ENCODE results near the gene CHCHD6.

Gene CHCHD6

DNA sequence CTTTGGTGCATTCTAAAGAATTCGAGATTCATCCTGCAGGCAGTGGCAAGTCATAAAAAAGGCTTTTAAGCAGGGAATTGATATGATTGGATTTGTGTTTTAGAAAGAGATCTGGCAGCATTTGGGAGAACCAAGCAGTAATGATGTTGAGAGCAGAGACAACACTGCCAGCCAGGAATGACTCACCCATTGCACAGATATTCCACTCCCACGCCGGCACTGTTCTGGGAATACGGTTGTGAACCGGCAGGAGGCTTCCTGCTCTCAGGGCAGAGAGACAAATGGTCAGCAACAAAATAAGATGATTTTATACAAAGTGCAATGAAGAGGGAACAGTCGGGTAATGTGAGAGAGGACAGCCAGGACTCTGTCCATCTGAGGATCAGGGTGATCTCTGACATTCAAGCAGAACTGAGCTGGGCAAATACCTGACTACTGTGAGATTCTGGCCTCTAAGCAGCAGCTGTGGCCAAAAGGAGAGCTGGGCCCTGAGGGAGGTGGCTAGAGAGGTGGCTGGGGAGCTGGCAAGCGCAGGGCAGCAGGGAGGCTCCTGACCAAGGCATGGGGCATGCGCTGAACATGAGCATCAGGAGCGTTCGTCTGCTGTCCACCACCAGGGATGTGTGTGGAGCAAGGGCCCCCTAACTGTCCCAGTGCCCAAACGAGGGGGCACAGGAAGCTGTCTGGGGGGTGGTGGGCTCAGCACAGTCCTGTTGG is 222.8 kb downstream of the CHCHD6 start:
- DNase-seq: no peak

- no peak for DNase-seq
These were observed 223.3 kb downstream of the CHCHD6 start for GRCh38 chr3:126927401-126927750.

GRCh38 chr3:126927846-126928245 is 223.8 kb downstream of the CHCHD6 start:
- DNase-seq: no peak

DNA sequence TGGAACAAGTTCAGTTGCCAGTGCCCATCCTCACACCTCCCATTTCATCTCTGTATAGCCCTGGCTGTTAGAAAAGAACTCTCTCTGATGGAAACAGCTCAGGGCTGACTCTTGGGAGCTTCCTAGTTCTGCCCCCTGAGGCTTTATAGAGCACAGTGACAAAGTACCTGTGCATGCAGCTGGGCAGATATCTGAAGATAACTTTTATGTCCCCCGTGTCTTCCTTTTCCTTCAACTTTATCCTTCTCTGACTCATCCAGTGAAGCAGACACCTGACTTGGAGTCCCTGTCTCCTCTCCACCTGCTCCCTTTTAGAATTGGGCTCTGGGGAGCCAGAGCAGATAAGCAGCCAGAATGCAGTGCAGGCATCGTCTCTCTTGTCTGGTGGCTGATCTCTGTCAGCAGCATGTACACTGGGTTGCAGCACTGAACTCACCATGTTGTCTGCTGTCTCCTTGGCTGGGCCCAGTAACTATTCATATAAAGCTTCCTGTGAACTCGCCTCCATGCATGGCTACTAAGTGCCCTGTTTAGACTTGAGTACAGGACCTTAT is 225.0 kb downstream of the CHCHD6 start:
- no peak for DNase-seq

DNA sequence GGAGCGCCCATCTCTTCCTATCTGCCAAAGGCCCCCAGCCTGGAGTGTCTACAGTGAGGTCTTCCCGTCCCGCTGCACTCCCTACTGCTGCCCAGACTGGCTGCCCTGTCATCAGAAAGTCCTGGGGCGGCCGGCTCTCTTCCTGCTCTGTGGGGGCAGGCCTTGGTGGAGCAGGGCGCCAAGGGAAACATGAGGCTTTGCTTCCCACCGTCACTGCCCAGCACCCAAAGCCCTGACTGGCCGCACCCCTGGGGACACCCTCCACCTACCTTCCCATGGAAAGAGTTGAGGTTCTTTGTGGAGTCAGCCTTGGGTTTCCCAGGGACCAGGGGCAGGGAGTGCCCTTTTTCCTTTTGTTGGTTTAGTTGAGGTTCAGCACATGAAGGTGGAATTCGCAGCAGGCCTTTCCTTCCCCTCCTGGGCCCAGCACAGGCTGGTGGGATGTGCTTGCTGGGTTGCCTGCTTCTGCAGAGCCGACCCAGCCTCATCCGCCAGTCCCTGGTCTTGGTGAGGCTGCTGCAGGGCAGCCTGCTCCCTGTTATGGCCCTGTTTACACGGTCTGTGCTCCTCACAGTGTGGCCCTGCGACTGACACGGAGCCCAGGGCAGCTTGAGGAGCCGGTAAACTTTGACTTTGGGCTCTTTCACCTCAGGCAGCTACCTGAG is 227.0 kb downstream of the CHCHD6 start:
- no peak for DNase-seq

DNA sequence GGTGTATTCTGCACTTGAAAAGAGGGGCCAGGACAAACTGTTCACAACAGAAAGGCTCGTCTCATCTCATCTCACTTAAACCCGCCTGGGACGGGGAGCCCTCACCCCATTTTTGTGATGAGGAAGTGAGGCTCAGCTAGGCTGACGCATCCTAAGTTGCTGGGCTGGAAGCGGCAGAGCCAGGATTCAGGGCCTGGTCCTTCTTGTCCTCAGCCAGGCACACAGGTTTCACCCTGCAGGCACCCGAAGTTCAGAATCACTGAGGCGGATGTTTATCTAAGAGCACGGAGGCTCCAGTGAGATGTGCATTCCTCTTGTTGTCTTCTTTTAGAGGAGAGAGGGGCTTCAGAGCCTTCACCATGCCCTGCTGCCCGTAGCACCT is 227.8 kb downstream of the CHCHD6 start:
- no peak for DNase-seq

DNA sequence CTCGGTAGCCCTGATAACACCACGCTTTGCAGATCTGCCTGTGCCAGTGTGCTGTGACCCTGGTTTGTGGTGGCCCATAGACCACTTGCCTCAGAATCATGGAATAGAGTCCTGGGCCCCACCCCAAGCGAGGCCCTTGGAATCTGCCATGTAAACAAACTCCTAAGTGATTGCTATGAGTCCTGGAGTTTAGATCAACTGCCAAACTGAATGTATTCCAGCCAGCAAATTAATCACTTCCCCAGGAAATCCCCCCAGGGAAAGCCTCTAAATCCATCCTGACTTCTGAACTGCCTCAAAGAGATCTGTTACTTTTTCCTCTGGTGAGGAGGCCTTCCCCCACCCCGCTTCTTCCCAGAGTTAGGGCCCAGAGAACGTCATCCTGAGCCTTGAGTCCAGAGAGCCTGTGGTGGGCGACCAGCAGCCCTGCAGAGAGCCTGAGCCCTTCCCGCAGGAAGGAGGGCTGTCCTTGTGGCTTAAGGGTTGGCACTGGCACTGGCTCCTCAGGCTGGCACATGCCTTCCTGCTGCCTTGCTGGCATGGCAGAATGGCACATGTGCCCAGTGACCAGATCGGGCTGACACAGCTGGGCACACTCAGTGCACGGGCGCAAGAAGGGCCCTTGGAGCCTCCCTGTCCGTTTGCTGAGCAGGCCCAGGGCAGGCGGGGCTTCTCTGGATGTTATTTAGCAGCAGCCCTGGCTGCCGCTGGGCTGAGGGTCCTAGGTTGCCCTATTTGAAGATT is 228.3 kb downstream of the CHCHD6 start:
- DNase-seq: no peak

DNA sequence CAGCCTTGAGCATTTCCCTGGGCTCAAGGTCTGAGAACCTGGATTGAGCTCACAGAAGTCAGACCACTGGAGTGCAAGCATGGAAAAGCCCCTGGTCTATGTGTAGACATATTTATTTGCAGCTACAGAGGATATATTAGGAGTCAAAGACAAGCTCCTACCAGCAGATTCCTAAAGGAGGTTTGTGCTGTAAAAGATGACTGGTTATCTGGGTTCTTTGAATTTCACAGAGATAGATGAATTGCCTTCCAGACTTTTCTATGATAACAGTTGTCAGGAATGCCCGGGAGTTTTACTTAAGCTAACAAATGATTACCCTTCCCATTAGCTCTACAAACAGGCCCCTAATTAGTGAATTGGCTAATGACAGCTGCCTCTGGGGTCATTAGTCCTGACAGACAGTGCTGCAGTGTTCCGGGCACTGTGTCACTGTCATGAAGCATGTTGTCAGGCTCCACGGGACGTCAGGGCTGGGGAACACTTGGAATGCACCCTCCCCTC is 230.0 kb downstream of the CHCHD6 start:
- DNase-seq: no peak

- no peak for DNase-seq
These were observed 231.0 kb downstream of the CHCHD6 start for GRCh38 chr3:126934991-126935390.

GRCh38 chr3:126935756-126936509 is 231.9 kb downstream of the CHCHD6 start:
- no peak for DNase-seq

DNA sequence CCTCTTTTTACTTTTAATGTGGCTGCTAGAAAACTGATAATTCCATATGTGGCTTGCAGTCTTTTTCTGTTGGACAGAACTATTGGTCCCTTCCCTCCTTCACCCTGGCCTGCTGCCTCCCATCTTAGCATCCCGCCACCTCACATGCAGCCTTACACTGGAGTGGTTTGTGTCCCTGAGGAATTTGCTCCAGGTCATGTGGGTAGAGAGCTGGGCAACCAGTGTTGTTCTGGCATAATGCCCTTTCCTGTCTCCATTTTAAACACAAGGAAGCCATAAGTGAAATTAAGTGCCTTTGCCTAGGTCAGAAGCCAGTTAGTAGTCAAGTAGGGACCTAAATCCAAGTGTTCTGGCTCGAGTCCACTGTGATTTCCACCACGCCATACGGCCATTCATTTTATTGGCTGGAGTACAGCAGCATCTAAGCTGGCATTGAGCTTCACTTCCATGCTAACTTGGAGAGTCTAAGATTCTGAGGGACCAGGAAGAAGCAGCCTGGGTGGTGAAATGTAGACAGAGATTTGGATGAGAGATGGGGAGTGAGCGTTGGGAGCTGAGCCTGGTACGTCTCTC is 232.9 kb downstream of the CHCHD6 start:
- DNase-seq: no peak

DNA sequence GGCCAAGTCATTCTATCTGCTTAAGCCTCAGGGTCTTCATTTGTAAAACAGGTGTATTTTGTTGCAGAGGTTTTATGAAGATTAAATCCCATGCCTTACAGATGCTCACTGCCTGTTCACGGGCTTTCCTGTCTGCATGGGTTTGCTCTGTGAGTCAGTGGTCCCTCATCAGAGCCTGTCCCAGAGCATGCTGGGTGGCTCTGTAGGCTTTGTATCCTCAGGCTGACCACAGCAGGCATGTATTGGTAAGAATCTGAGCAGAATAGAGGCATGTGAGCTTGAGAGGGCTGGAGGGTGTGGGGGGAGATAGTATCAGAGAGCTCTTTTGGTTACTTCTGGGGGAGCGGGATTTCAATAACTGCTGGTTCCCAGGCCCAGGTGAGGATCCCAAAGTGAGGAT is 233.5 kb downstream of the CHCHD6 start:
- DNase-seq: no peak

DNA sequence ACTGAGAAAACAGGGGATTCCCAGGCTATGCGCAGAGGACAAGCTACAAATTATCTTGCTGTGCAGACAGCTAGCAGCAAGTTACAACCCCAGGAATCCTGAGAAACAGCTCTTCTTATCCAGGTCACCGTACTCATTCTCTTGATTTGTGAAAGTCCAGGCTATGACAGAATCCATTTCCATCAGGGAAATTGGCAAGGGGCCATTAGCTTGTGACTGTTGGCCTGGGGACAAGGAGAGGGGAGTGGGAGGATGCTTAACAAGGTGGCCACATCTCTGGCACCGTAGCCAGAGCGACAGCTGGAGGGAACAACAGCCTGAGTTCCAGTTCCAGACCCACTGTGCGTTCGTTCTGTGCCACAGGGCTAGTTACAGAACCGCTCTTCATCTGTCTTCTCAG is 233.9 kb downstream of the CHCHD6 start:
- no peak for DNase-seq

GRCh38 chr3:126938520-126939337 is 234.7 kb downstream of the CHCHD6 start:
- no peak for DNase-seq

DNA sequence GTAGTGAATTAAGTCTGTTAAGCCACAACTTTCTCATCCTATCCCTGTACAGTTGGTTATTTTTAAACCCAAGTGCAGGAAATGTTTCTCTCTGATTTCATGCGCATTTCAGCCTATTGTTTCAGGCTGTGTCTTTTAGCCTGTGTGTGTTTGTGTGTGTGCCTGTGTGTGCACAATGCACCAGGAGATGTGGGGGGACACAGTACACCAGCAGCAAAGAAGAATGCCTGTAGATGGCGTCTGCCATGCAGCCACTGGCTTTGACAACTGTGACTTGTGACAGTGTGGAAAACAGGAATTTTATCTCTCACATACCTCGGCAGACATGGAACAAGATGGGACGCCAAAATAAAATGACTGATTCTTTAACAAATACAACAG is 235.3 kb downstream of the CHCHD6 start:
- no peak for DNase-seq

GRCh38 chr3:126939733-126940132 is 235.7 kb downstream of the CHCHD6 start:
- no peak for DNase-seq

DNA sequence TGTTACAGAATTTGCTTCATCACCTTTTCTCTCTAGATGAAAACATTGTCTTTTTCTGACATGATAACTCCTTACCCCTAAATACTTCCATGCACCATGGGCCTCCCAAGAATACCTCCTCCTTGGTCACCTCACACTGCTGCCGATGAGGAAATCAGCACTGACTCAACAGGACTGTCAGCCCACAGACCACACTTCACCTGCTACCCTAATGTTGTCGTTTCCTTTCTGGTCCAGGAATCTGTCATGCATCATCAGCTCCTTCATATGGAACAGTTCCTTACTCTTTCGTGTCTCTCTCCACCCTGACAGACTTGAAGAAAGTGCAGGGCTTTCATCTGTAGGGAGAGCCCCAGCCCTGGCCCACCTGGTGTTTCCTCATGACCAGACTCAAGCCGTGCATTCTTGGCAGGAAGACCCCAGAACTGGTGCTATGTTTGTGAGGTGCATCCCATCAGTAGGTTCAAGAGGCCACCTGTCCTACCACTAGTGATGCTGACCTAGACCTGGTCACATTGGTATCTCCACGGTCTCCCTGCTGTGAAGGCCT is 237.8 kb downstream of the CHCHD6 start:
- no peak for DNase-seq

GRCh38 chr3:126944089-126944965 is 240.3 kb downstream of the CHCHD6 start:
- no peak for DNase-seq

- DNase-seq: no peak
These were observed 241.2 kb downstream of the CHCHD6 start for GRCh38 chr3:126945171-126945721.

DNA sequence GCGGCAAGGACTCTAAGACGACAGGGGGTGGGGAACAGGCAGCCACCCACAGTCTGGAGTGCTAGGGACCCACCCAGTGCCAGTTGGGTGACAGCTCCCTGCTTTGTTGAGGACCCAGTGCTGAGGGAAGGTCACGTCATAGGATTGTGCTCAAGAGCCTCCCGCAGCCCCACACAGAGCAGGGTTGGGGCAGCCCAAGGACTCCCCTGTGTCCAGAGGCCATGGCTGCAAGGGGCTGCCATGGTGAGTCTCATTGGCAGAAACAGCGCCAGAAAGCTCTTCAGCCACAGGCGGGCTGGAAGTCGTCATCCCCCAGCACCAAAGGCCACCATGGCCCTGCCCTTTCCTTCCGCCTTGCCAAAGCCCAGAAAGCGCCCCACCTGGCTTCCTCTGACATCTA is 241.9 kb downstream of the CHCHD6 start:
- no peak for DNase-seq
